Esophagus (tissue), 2 donors: ENCODE data around the gene DENND2C. TPM values are rescaled to one million over a fixed set of nuclear protein-coding genes. Genes with fewer than 3 reads are reported as not detected.

Experiments used
- H3K27ac ChIP-seq, 2 donors: one replicate each; pipeline ENCODE4 v1.5.1; 2013; ENCODE audit warnings: low read depth in 2 of 2, mild to moderate bottlenecking in 2 of 2, inconsistent platforms in 1 of 2, low read length in 1 of 2, moderate library complexity in 1 of 2
- H3K27me3 ChIP-seq, 2 donors: one replicate each; pipeline ENCODE4 v1.6.1; 2013; ENCODE audit warnings: low read length in 2 of 2, control low read depth in 1 of 2, mild to moderate bottlenecking in 1 of 2; ENCODE audit not compliant: insufficient read depth in 2 of 2, control insufficient read depth in 1 of 2
- H3K36me3 ChIP-seq, 2 donors: one replicate each; pipeline ENCODE4 v1.6.1; 2013; ENCODE audit warnings: low read length in 1 of 2; ENCODE audit not compliant: control insufficient read depth in 2 of 2, insufficient read depth in 2 of 2
- H3K4me1 ChIP-seq, 2 donors: one replicate each; pipeline ENCODE4 v1.6.1; 2013; ENCODE audit warnings: low read length in 1 of 2; ENCODE audit not compliant: control insufficient read depth in 2 of 2, insufficient read depth in 2 of 2
- H3K4me3 ChIP-seq, 2 donors: one replicate each; pipeline ENCODE4 v1.5.1; 2013; ENCODE audit warnings: low read length in 2 of 2, mild to moderate bottlenecking in 2 of 2, low read depth in 1 of 2, moderate library complexity in 1 of 2
- H3K9me3 ChIP-seq, 2 donors: one replicate each; pipeline ENCODE4 v1.6.1; 2013; ENCODE audit warnings: mild to moderate bottlenecking in 2 of 2, low read depth in 1 of 2, low read length in 1 of 2, moderate library complexity in 1 of 2; ENCODE audit not compliant: control insufficient read depth in 2 of 2, insufficient read depth in 1 of 2
- WGBS, 2 donors: extraction: QIAGEN DNeasy Blood & Tissue Kit; methylation state at CpG; one replicate each; pipeline ENCODE4 v1.1.7; 2013; 5-methylcytosine and 5-hydroxymethylcytosine counted together
- polyA plus RNA-seq, 2 donors: library from polyadenylated mRNA; stranded (reverse); fragments of 200-250 nt; gene quantifications; one replicate each; pipeline ENCODE4 v1.2.3, GENCODE V29; 2013
- donor health status: healthy with polysubstance abuse.
- donor health status: Bipolar disorder and iron deficiency.

The DENND2C gene
- polyA plus RNA-seq, 2 donors: 21.4 to 35.6 TPM

- Histone ChIP-seq H3K36me3 (no peaks in the 10 kb centered on the region), H3K27ac (no peak overlapping the region), H3K9me3 (no peaks in the 10 kb centered on the region), H3K4me3 (no peak overlapping the region), H3K4me1 (no peaks in the 10 kb centered on the region), H3K27me3 (no peaks in the 10 kb centered on the region)
- WGBS, 2 donors: 72 to 80% methylated on average over 3 of the region's 3 CpGs
Measured at GRCh38 chr1:114559356-114559755, 110.5 kb downstream of the DENND2C start.

- H3K27ac ChIP-seq: no peak overlapping the region
- H3K4me3 ChIP-seq: no peak overlapping the region
- WGBS, 2 donors: 94 to 99% methylated on average over 1 of the region's 1 CpG
- H3K36me3 ChIP-seq: no peaks in the 10 kb centered on the region
- H3K4me1 ChIP-seq: no peaks in the 10 kb centered on the region
- H3K27me3 ChIP-seq: no peaks in the 10 kb centered on the region
- H3K9me3 ChIP-seq: no peaks in the 10 kb centered on the region
Measured at GRCh38 chr1:114558544-114558943, 111.3 kb downstream of the DENND2C start.

DNA sequence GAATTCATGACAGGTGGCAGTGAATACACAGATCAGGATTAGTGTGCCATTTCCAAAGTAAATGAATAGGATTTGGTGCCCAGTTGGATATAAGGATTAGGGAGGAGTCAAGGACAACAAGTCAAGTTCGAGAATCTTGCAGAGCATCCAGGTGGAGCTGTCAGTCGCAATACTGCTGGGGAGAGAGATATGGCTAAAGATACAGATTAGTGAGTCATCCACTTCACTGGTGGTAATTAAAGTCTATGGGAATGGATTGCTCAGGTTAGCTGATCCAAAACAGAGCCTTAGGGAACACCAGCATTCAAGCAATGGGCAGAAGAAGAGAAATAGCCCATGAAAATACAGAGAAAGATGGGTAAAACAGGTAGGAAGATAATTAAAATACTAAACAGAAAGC, 115.3 kb downstream of the DENND2C start:
- Histone ChIP-seq H3K27me3 (no peaks in the 10 kb centered on the region), H3K36me3 (no peaks in the 10 kb centered on the region), H3K4me3 (no peak overlapping the region), H3K27ac (no peak overlapping the region), H3K4me1 (no peaks in the 10 kb centered on the region), H3K9me3 (no peaks in the 10 kb centered on the region)
- WGBS, 2 donors: 56 to 75% methylated on average over 2 of the region's 2 CpGs

GRCh38 chr1:114552106-114552639, 117.7 kb downstream of the DENND2C start:
- no peaks in the 10 kb centered on the region for H3K4me1 ChIP-seq
- 94 to 96% methylated on average over 7 of the region's 7 CpGs for WGBS, 2 donors
- no peak overlapping the region for H3K27ac ChIP-seq
- H3K4me3 ChIP-seq: no peak overlapping the region
- no peaks in the 10 kb centered on the region for H3K9me3 ChIP-seq
- no peaks in the 10 kb centered on the region for H3K36me3 ChIP-seq
- no peaks in the 10 kb centered on the region for H3K27me3 ChIP-seq

DNA sequence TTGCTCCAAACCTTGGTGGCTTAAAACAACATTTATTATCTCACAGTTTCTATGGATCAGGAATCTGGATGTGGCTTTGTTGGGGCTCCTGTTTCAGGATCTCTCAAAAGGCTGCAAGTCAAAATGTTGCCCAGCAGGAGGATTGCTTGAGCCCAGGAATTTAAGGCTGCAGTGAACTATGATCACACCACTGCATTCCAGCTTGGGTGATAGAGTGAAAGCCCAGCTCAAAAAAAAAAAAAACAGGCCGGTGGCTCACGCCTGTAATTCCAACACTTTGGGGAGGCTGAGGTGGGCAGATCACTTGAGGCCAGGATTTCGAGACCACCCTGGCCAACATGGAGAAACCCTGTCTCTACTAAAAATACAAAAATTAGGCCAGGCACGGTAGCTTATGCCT, 118.4 kb downstream of the DENND2C start:
- no peaks in the 10 kb centered on the region for H3K9me3 ChIP-seq
- WGBS, 2 donors: 84 to 88% methylated on average over 4 of the region's 4 CpGs
- no peaks in the 10 kb centered on the region for H3K4me1 ChIP-seq
- H3K36me3 ChIP-seq: no peaks in the 10 kb centered on the region
- no peak overlapping the region for H3K4me3 ChIP-seq
- H3K27me3 ChIP-seq: no peaks in the 10 kb centered on the region
- no peak overlapping the region for H3K27ac ChIP-seq

DNA sequence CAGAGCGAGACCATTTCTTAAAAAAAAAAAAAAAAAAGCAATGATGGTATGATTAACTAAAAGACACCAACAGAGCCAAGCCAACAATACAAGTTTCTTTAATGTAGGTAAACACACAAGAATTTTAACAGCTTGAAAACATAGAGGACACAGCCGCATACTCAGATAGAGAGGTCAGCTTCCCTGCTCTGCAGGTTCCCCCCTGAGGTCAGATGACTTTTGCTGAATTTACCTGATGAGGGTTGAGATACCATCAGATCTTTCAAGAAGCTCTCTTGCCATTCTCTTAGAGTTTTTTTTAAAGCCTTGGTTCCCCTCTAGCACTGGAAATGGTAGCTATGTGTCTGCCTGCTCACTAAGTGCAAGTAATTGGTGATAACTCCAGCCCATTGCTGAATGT, 119.5 kb downstream of the DENND2C start:
- Histone ChIP-seq H3K36me3 (no peaks in the 10 kb centered on the region), H3K4me1 (no peaks in the 10 kb centered on the region), H3K27me3 (no peaks in the 10 kb centered on the region), H3K4me3 (no peak overlapping the region), H3K27ac (no peak overlapping the region), H3K9me3 (no peaks in the 10 kb centered on the region)
- WGBS, 2 donors: 91 to 96% methylated on average over 2 of the region's 2 CpGs

DNA sequence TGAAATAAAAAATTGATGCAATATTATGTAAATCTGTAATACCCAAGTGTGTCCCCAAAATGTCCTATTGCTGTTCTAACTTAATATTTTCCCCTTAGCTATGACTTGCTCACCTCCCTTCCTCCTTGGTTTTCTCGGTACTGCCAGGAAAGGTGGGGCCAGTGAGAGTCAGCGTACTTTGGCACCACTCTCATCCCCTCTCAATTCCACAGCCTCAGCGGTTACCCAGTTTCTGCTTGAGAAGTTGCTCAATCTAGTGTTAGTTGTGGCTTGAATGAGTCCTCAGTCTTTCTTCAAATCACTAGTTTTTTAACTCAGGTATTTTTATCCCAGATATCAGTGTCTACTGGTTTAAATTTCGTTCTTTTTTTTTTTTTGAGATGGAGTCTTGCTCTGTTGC, 120.7 kb downstream of the DENND2C start:
- Histone ChIP-seq H3K4me3 (no peak overlapping the region), H3K27me3 (no peaks in the 10 kb centered on the region), H3K36me3 (no peaks in the 10 kb centered on the region), H3K27ac (no peak overlapping the region), H3K9me3 (no peaks in the 10 kb centered on the region), H3K4me1 (no peaks in the 10 kb centered on the region)
- WGBS, 2 donors: 52 to 66% methylated on average over 4 of the region's 4 CpGs

- no peaks in the 10 kb centered on the region for H3K36me3 ChIP-seq
- no peaks in the 10 kb centered on the region for H3K9me3 ChIP-seq
- no peak overlapping the region for H3K27ac ChIP-seq
- H3K27me3 ChIP-seq: no peaks in the 10 kb centered on the region
- H3K4me1 ChIP-seq: no peaks in the 10 kb centered on the region
- no peak overlapping the region for H3K4me3 ChIP-seq
- WGBS, 2 donors: 80 to 90% methylated on average over 1 of the region's 1 CpG
Measured at GRCh38 chr1:114547076-114547475, 122.8 kb downstream of the DENND2C start.

- Histone ChIP-seq H3K27me3 (no peaks in the 10 kb centered on the region), H3K4me1 (no peaks in the 10 kb centered on the region), H3K4me3 (no peak overlapping the region), H3K27ac (no peak overlapping the region), H3K36me3 (no peaks in the 10 kb centered on the region), H3K9me3 (no peaks in the 10 kb centered on the region)
- WGBS, 2 donors: 71 to 76% methylated on average over 2 of the region's 2 CpGs
Measured at GRCh38 chr1:114545796-114546195, 124.1 kb downstream of the DENND2C start.

- no peaks in the 10 kb centered on the region for H3K4me1 ChIP-seq
- no peaks in the 10 kb centered on the region for H3K36me3 ChIP-seq
- no peak overlapping the region for H3K27ac ChIP-seq
- 30 to 53% methylated on average over 1 of the region's 1 CpG for WGBS, 2 donors
- no peaks in the 10 kb centered on the region for H3K9me3 ChIP-seq
- no peaks in the 10 kb centered on the region for H3K27me3 ChIP-seq
- H3K4me3 ChIP-seq: no peak overlapping the region
Measured at GRCh38 chr1:114545315-114545714, 124.5 kb downstream of the DENND2C start.
